Measurements from ENCODE around the gene HSD17B11.

GRCh38 chr4:87342872-87343271 is 48.1 kb downstream of the HSD17B11 start:
- no peak for TF ChIP-seq CTCF (IDR thresholded peaks at IDR 0.05)
- no peak for TF ChIP-seq EZH2 (IDR thresholded peaks at IDR 0.05)
- no peak for TF ChIP-seq EZH2phosphoT487 (IDR thresholded peaks at IDR 0.05)
